ENCODE data around the gene SRCAP. TPM values are rescaled to one million over a fixed set of nuclear protein-coding genes. Genes with fewer than 3 reads are reported as not detected.

Gene SRCAP
- total RNA-seq, 2 donors from 2014 or later = 42.8 to 79.0 TPM

DNA sequence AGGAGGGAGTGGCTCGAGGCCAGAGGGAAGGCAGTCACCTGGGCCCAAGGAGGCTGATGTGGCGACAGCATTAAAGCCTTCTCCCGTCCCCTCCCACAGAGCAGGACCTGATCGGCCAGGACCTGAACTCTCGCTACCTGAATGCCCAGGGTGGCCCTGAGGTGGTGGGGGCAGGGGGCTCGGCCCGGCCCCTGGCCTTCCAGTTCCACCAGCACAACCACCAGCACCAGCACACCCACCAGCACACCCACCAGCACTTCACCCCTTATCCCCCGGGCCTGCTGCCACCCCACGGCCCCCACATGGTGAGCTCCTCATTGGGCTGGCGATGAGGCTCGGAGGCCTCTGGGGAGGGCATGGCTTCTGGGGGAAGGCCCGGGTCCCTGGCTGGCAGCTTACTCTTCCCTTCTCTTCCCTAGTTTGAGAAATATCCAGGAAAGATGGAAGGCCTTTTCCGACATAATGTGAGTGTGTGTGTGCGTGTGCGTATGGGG, 34.3 kb upstream of the SRCAP start:
- no peak for TF ChIP-seq CTCF (IDR thresholded peaks at IDR 0.05)
- TF ChIP-seq POLR2A (IDR thresholded peaks at IDR 0.05) = no peak
- TF ChIP-seq POLR2AphosphoS5 (IDR thresholded peaks at IDR 0.05) = no peak
- intact Hi-C loops (cut with DNase I) = no loop called here
- H3K27ac ChIP-seq = no peak overlapping the region
- no peak overlapping the region for H3K4me3 ChIP-seq
- WGBS = 91% methylated on average over 15 of the region's 15 CpGs
- H3K36me3 ChIP-seq = peaks cover 15 to 45% of the 10 kb centered on the region in 2 donors
- no peaks in the 10 kb centered on the region for H3K27me3 ChIP-seq (replicated peaks; ENCODE audit: insufficient read depth)
- H3K4me1 ChIP-seq (replicated peaks) = peaks cover 18% of the 10 kb centered on the region
- H3K9me3 ChIP-seq = no peaks in the 10 kb centered on the region
- no peak for DNase-seq (ENCODE audit: low spot score)

- 80% methylated on average over 22 of the region's 22 CpGs for WGBS
- Histone ChIP-seq H3K9me3 (no peaks in the 10 kb centered on the region), H3K27ac (no peak overlapping the region), H3K27me3 (replicated peaks; ENCODE audit: insufficient read depth) (no peaks in the 10 kb centered on the region), H3K4me1 (replicated peaks) (peaks cover 16% of the 10 kb centered on the region), H3K36me3 (peaks cover 15 to 51% of the 10 kb centered on the region in 2 donors), H3K4me3 (no peak overlapping the region)
- DNase-seq (ENCODE audit: low spot score) = no peak
- TF ChIP-seq POLR2A (IDR thresholded peaks at IDR 0.05) = no peak
- no peak for TF ChIP-seq CTCF (IDR thresholded peaks at IDR 0.05)
- TF ChIP-seq POLR2AphosphoS5 (IDR thresholded peaks at IDR 0.05) = no peak
- intact Hi-C loops (cut with DNase I) = no loop called here
These were observed 33.7 kb upstream of the SRCAP start for GRCh38 chr16:30665155-30665829.

GRCh38 chr16:30665830-30666190, 33.2 kb upstream of the SRCAP start:
- Histone ChIP-seq H3K4me3 (no peak overlapping the region), H3K4me1 (replicated peaks) (peaks cover 12% of the 10 kb centered on the region), H3K36me3 (peaks cover 15 to 52% of the 10 kb centered on the region in 2 donors), H3K27ac (no peak overlapping the region), H3K27me3 (replicated peaks; ENCODE audit: insufficient read depth) (no peaks in the 10 kb centered on the region), H3K9me3 (no peaks in the 10 kb centered on the region)
- intact Hi-C loops (cut with DNase I) = no loop called here
- TF ChIP-seq POLR2A (IDR thresholded peaks at IDR 0.05) = no peak
- TF ChIP-seq POLR2AphosphoS5 (IDR thresholded peaks at IDR 0.05) = no peak
- no peak for TF ChIP-seq CTCF (IDR thresholded peaks at IDR 0.05)
- WGBS = 75% methylated on average over 4 of the region's 4 CpGs
- DNase-seq (ENCODE audit: low spot score) = no peak

- H3K9me3 ChIP-seq = no peaks in the 10 kb centered on the region
- intact Hi-C loops (cut with DNase I) = no loop called here
- no peak for DNase-seq (ENCODE audit: low spot score)
- no peak overlapping the region for H3K27ac ChIP-seq
- peaks cover 15 to 47% of the 10 kb centered on the region in 2 donors for H3K36me3 ChIP-seq
- peaks cover 3% of the 10 kb centered on the region for H3K4me1 ChIP-seq (replicated peaks)
- TF ChIP-seq POLR2A (IDR thresholded peaks at IDR 0.05) (no peak), CTCF (IDR thresholded peaks at IDR 0.05) (no peak), POLR2AphosphoS5 (IDR thresholded peaks at IDR 0.05) (no peak)
- no peak overlapping the region for H3K4me3 ChIP-seq
- H3K27me3 ChIP-seq (replicated peaks; ENCODE audit: insufficient read depth) = no peaks in the 10 kb centered on the region
- 85% methylated on average over 7 of the region's 7 CpGs for WGBS
These were observed 32.3 kb upstream of the SRCAP start for GRCh38 chr16:30666681-30667080.

DNA sequence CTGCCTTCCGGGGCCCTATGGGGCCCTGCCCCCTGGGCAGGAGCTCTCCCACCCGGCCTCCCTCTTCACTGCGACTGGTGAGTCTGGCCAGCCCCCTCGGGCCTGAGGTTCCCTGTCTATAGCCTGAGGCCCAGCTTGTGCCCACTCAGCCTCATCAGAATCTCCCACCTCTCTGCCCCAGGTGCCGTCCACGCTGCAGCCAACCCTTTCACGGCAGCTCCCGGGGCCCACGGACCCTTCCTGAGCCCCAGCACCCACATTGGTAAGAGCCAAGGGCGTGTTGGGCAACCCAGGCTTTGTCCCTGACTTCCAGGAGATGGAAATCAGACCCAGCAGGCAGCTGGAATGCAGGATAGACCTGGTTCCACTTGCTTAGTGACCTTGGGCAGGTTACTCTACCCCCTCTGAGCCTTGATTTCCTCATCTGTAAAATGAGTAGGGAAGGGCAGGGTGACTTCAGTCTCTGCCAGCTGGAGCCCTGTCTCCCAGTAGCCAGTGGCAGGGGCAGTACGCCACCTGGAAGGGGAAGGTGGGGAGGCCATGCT, 31.5 kb upstream of the SRCAP start:
- no peak overlapping the region for H3K4me3 ChIP-seq
- no peaks in the 10 kb centered on the region for H3K4me1 ChIP-seq (replicated peaks)
- peaks cover 15 to 47% of the 10 kb centered on the region in 2 donors for H3K36me3 ChIP-seq
- no peaks in the 10 kb centered on the region for H3K27me3 ChIP-seq (replicated peaks; ENCODE audit: insufficient read depth)
- 90% methylated on average over 11 of the region's 11 CpGs for WGBS
- intact Hi-C loops (cut with DNase I) = no loop called here
- no peak overlapping the region for H3K27ac ChIP-seq
- H3K9me3 ChIP-seq = no peaks in the 10 kb centered on the region
- DNase-seq (ENCODE audit: low spot score) = no peak
- TF ChIP-seq CTCF (IDR thresholded peaks at IDR 0.05) (no peak), POLR2A (IDR thresholded peaks at IDR 0.05) (no peak), POLR2AphosphoS5 (IDR thresholded peaks at IDR 0.05) (no peak)
